ENCODE measurements around the gene ZNF575.
"Not testable (repeated sequence)": the region's sequence is repeated elsewhere in the genome, so short reads cannot be mapped to it uniquely, and the experiment has no call there.

Gene ZNF575

GRCh38 chr19:43511324-43511723 lies 21.7 kb upstream of the ZNF575 start:
- DNase-seq, result no peak

- not testable (repeated sequence) for DNase-seq
These were observed 20.6 kb upstream of the ZNF575 start for GRCh38 chr19:43512399-43512798.

- no peak for DNase-seq
These were observed 14.9 kb upstream of the ZNF575 start for GRCh38 chr19:43518051-43518450.

- DNase-seq, result peak; percentile 66
These were observed 13.4 kb upstream of the ZNF575 start for GRCh38 chr19:43519436-43520088.

- no peak for DNase-seq
These were observed 10.1 kb upstream of the ZNF575 start for GRCh38 chr19:43522929-43523328.

- DNase-seq, result not testable (repeated sequence)
These were observed 9.3 kb upstream of the ZNF575 start for GRCh38 chr19:43523696-43524095.

GRCh38 chr19:43524922-43525835 lies 7.8 kb upstream of the ZNF575 start:
- no peak for DNase-seq

- peak; percentile 54 for DNase-seq
These were observed 6.9 kb upstream of the ZNF575 start for GRCh38 chr19:43525836-43526771.

- DNase-seq, result peak; percentile 88
These were observed 5.8 kb upstream of the ZNF575 start, which contains the start of gene ETHE1 for GRCh38 chr19:43526884-43527859. ETHE1 (minus strand) TSS chr19:43527201; CDS start chr19:43527177, 24 bp downstream.

- no peak for DNase-seq
These were observed 4.9 kb upstream of the ZNF575 start for GRCh38 chr19:43527860-43528622.

- DNase-seq, result no peak
These were observed 422 bp upstream of the ZNF575 start for GRCh38 chr19:43532571-43532961.

GRCh38 chr19:43533546-43534304 lies 737 bp downstream of the ZNF575 start:
- DNase-seq, result peak; percentile 95

GRCh38 chr19:43534305-43534815 lies 1.4 kb downstream of the ZNF575 start:
- DNase-seq, result no peak

GRCh38 chr19:43534816-43535761 lies 2.1 kb downstream of the ZNF575 start:
- peak; percentile 83 for DNase-seq

GRCh38 chr19:43538922-43539321 lies 5.9 kb downstream of the ZNF575 start:
- no peak for DNase-seq

GRCh38 chr19:43540381-43540780 lies 7.4 kb downstream of the ZNF575 start:
- no peak for DNase-seq

GRCh38 chr19:43541920-43542650 lies 9.1 kb downstream of the ZNF575 start:
- no peak for DNase-seq

- DNase-seq, result no peak
These were observed 11.1 kb downstream of the ZNF575 start for GRCh38 chr19:43544077-43544476.

All from retina (tissue), 1 donor.